ENCODE data around the gene NREP. TPM values are rescaled to one million over a fixed set of nuclear protein-coding genes. Genes with fewer than 3 reads are reported as not detected.

The NREP gene
- total and polyA plus RNA-seq, 4 experiments from 2014 or later = 0.25 to 0.80 (median 0.38) TPM

DNA sequence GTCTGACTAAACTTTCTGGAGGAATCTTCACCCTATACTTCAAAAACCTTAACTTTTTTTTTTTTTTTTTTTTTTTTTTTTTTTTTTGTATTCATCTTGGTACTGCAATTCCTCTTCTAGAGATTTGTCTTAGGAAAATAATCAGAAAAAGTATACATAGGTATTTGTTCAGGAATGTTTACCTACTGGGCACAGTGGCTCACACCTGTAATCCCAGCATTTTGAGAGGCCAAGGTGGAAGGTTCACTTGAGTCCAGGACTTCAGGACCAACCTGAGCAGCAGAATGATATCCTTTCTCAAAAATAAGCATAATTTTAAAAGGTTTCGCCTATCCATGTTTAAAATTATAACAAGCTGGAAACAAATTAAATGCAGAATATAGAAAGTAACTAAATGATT, 33.3 kb upstream of the NREP start:
- no peaks in the 10 kb centered on the region for H3K36me3 Mint-ChIP-seq
- H3K4me3 Mint-ChIP-seq = no peak overlapping the region
- peaks cover 0 to 2% (median 0%) of the 10 kb centered on the region in 8 donors for H3K9me3 Mint-ChIP-seq
- Histone ChIP-seq H3K27ac (ENCODE audit: low read depth, low read length) (no peak overlapping the region), H3K4me3 (ENCODE audit: low read length in 2 of 2) (no peak overlapping the region), H3K4me1 (ENCODE audit: insufficient read depth, low read length) (no peaks in the 10 kb centered on the region), H3K9me3 (ENCODE audit: control insufficient read depth in 1 of 2, low read length in 2 of 2) (no peaks in the 10 kb centered on the region), H3K27me3 (ENCODE audit: insufficient read depth, low read length) (no peaks in the 10 kb centered on the region), H3K36me3 (ENCODE audit: insufficient read depth, low read length) (no peaks in the 10 kb centered on the region)
- intact Hi-C loops (cut with micrococcal nuclease) = no loop called here
- ChIA-PET CTCF (ENCODE audit: partially characterized antibody) (no interaction called here), POLR2A (ENCODE audit: partially characterized antibody) (no interaction called here)
- no peak for DNase-seq
- H3K27me3 Mint-ChIP-seq = peaks cover 2 to 4% of the 10 kb centered on the region in 2 donors
- H3K4me1 Mint-ChIP-seq = no peaks in the 10 kb centered on the region
- H3K27ac Mint-ChIP-seq = no peak overlapping the region

DNA sequence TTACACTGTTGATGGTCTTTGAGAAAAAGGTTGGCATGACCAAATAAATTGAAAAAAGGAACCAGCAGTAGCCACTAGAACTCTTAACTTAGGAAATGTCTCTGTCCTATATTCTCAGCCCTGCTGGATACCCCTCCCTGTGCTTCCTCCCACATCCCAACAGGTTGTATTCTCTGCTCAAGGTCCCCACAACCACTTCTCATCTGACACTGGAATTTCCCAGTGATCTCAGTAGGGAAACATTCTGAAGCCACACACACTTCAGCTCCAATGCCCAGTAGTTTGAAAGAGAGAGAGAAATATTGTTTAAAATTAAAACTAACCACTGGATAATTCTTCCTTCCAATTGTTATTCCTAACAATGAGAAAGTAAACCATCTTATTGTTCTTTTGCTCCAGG, 30.0 kb upstream of the NREP start:
- intact Hi-C loops (cut with micrococcal nuclease) = no loop called here
- peaks cover 0 to 4% of the 10 kb centered on the region in 2 donors for H3K27me3 Mint-ChIP-seq
- no peaks in the 10 kb centered on the region for H3K36me3 Mint-ChIP-seq
- H3K4me3 Mint-ChIP-seq = no peak overlapping the region
- H3K27ac ChIP-seq (ENCODE audit: low read depth, low read length) = no peak overlapping the region
- ChIA-PET CTCF (ENCODE audit: partially characterized antibody) (no interaction called here), POLR2A (ENCODE audit: partially characterized antibody) (no interaction called here)
- no peaks in the 10 kb centered on the region for H3K36me3 ChIP-seq (ENCODE audit: insufficient read depth, low read length)
- H3K4me1 Mint-ChIP-seq = no peaks in the 10 kb centered on the region
- no peak overlapping the region for H3K4me3 ChIP-seq (ENCODE audit: low read length in 2 of 2)
- H3K9me3 ChIP-seq (ENCODE audit: control insufficient read depth in 1 of 2, low read length in 2 of 2) = no peaks in the 10 kb centered on the region
- H3K9me3 Mint-ChIP-seq = peaks cover 0 to 2% (median 0%) of the 10 kb centered on the region in 8 donors
- DNase-seq = no peak
- H3K27me3 ChIP-seq (ENCODE audit: insufficient read depth, low read length) = no peaks in the 10 kb centered on the region
- H3K27ac Mint-ChIP-seq = no peak overlapping the region
- H3K4me1 ChIP-seq (ENCODE audit: insufficient read depth, low read length) = no peaks in the 10 kb centered on the region

DNA sequence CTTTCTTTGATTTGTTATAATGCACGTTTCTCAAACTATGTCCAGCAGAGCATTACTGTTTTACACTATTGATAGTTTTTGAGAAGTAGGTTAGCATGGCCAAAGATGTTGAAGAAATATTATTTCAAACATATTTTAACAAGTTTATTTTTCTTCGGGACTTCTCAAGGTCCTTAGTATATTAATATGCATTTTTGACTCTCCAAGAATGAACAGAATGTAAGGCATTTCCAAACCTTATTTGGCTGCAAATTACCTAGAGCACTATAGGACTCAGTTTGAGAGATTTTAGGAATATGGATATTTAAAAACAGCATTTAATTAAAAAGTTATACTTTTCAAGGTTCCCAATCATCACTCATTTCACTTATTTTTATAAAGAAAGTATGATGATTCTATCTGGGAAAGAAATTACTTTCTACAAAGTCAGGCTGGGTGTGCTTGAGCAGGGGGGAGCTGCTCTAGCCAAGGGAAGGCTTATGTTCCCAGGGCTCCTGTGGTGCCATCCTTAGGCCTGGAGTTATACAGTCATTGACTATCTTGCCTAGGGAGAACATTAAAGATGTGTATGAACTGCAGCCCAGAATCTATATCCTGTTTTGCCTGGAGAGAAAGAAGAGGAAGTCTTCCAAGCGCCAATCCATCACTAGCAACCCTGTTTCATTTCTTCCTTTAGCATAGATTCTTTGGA, 27.6 kb upstream of the NREP start:
- H3K27ac Mint-ChIP-seq = no peak overlapping the region
- H3K27ac ChIP-seq (ENCODE audit: low read depth, low read length) = no peak overlapping the region
- POLR2A ChIA-PET (ENCODE audit: partially characterized antibody) = no interaction called here

DNA sequence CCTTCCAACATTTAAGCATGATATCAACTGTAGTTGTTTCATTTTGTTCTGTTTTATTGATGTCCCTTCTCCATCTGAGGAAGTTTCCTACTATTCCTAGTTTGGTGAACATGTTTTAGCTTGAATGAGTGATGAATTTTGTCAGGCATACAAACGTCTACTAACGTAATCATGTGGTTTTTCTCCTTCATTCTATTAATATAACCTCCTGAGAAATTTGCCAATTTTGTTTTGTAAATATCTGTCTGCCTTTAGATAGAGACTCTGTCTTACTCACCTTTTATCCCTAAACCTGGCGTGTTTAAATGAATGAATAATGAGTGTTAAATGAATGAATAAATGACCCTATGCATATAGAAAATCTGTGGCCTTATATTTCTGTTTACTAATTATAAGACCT, 26.5 kb upstream of the NREP start:
- Histone ChIP-seq H3K9me3 (ENCODE audit: control insufficient read depth in 1 of 2, low read length in 2 of 2) (no peaks in the 10 kb centered on the region), H3K27me3 (ENCODE audit: insufficient read depth, low read length) (no peaks in the 10 kb centered on the region), H3K4me3 (ENCODE audit: low read length in 2 of 2) (no peak overlapping the region), H3K27ac (ENCODE audit: low read depth, low read length) (no peak overlapping the region), H3K36me3 (ENCODE audit: insufficient read depth, low read length) (no peaks in the 10 kb centered on the region), H3K4me1 (ENCODE audit: insufficient read depth, low read length) (no peaks in the 10 kb centered on the region)
- intact Hi-C loops (cut with micrococcal nuclease) = no loop called here
- Mint-ChIP-seq H3K27me3 (peaks cover 0 to 5% of the 10 kb centered on the region in 2 donors), H3K36me3 (no peaks in the 10 kb centered on the region), H3K9me3 (no peaks in the 10 kb centered on the region), H3K4me3 (no peak overlapping the region), H3K27ac (no peak overlapping the region), H3K4me1 (no peaks in the 10 kb centered on the region)
- ChIA-PET POLR2A (ENCODE audit: partially characterized antibody) (no interaction called here), CTCF (ENCODE audit: partially characterized antibody) (no interaction called here)
- DNase-seq = no peak

More for the DNA sequence above, 27.6 kb upstream of the NREP start:
- H3K4me3 Mint-ChIP-seq = no peak overlapping the region
- Histone ChIP-seq H3K36me3 (ENCODE audit: insufficient read depth, low read length) (no peaks in the 10 kb centered on the region), H3K4me3 (ENCODE audit: low read length in 2 of 2) (no peak overlapping the region), H3K27me3 (ENCODE audit: insufficient read depth, low read length) (no peaks in the 10 kb centered on the region), H3K4me1 (ENCODE audit: insufficient read depth, low read length) (no peaks in the 10 kb centered on the region), H3K9me3 (ENCODE audit: control insufficient read depth in 1 of 2, low read length in 2 of 2) (no peaks in the 10 kb centered on the region)
- DNase-seq = no peak
- H3K36me3 Mint-ChIP-seq = no peaks in the 10 kb centered on the region
- H3K4me1 Mint-ChIP-seq = no peaks in the 10 kb centered on the region
- CTCF ChIA-PET (ENCODE audit: partially characterized antibody) = no interaction called here
- intact Hi-C loops (cut with micrococcal nuclease) = no loop called here
- H3K9me3 Mint-ChIP-seq = peaks cover 0 to 2% (median 0%) of the 10 kb centered on the region in 8 donors
- H3K27me3 Mint-ChIP-seq = peaks cover 0 to 5% of the 10 kb centered on the region in 2 donors

DNA sequence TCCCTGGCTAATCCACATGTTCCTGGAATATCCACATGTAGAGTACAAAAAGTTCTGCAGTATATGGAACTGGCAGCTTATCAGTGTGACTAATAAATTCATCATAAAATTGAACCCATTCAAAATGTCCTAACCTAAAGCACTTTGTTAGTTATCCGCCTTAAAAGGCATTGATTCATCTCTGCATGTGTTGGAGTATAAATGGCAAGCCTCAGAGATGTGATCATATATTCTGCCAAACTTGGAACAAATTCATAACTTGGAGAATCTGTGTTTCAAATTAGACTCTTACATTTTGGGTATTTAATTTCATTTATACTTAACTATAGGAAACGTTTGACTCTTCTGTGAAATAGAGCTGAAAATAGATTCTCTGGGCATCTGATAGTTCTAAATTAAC, 25.2 kb upstream of the NREP start:
- no peak overlapping the region for H3K27ac ChIP-seq (ENCODE audit: low read depth, low read length)
- H3K9me3 Mint-ChIP-seq = no peaks in the 10 kb centered on the region
- CTCF ChIA-PET (ENCODE audit: partially characterized antibody) = no interaction called here

DNA sequence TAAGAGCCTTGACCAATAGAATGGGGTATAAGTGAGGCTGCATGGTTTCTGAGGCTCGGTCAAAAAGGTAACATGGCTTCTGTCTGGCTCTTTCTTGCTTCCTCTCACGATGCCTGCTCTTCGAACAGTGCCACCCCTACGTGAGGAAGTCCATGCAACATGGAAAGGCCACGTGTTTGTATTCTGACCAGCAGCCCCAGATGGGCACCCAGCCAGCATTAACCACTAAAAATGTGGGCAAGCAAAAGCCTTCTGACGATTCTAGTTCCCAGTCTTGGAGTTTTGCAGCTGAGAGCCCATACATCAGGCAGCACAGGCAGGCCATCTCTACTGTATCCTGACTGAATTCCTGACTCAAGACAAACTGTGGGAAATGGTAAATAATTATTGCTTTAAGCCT, 24.2 kb upstream of the NREP start:
- Histone ChIP-seq H3K27ac (ENCODE audit: low read depth, low read length) (no peak overlapping the region), H3K36me3 (ENCODE audit: insufficient read depth, low read length) (no peaks in the 10 kb centered on the region), H3K27me3 (ENCODE audit: insufficient read depth, low read length) (no peaks in the 10 kb centered on the region), H3K4me1 (ENCODE audit: insufficient read depth, low read length) (no peaks in the 10 kb centered on the region), H3K4me3 (ENCODE audit: low read length in 2 of 2) (no peak overlapping the region), H3K9me3 (ENCODE audit: control insufficient read depth in 1 of 2, low read length in 2 of 2) (no peaks in the 10 kb centered on the region)
- intact Hi-C loops (cut with micrococcal nuclease) = no loop called here
- Mint-ChIP-seq H3K36me3 (no peaks in the 10 kb centered on the region), H3K27ac (no peak overlapping the region), H3K27me3 (peaks cover 0 to 3% of the 10 kb centered on the region in 2 donors), H3K4me3 (no peak overlapping the region), H3K4me1 (no peaks in the 10 kb centered on the region), H3K9me3 (no peaks in the 10 kb centered on the region)
- ChIA-PET POLR2A (ENCODE audit: partially characterized antibody) (no interaction called here), CTCF (ENCODE audit: partially characterized antibody) (no interaction called here)
- DNase-seq = no peak

More for the DNA sequence above, 25.2 kb upstream of the NREP start:
- intact Hi-C loops (cut with micrococcal nuclease) = no loop called here
- no peaks in the 10 kb centered on the region for H3K9me3 ChIP-seq (ENCODE audit: control insufficient read depth in 1 of 2, low read length in 2 of 2)
- Mint-ChIP-seq H3K27ac (no peak overlapping the region), H3K36me3 (no peaks in the 10 kb centered on the region), H3K4me1 (no peaks in the 10 kb centered on the region), H3K4me3 (no peak overlapping the region), H3K27me3 (peaks cover 0 to 5% of the 10 kb centered on the region in 2 donors)
- H3K4me3 ChIP-seq (ENCODE audit: low read length in 2 of 2) = no peak overlapping the region
- POLR2A ChIA-PET (ENCODE audit: partially characterized antibody) = no interaction called here
- DNase-seq = no peak
- H3K36me3 ChIP-seq (ENCODE audit: insufficient read depth, low read length) = no peaks in the 10 kb centered on the region
- H3K27me3 ChIP-seq (ENCODE audit: insufficient read depth, low read length) = no peaks in the 10 kb centered on the region
- no peaks in the 10 kb centered on the region for H3K4me1 ChIP-seq (ENCODE audit: insufficient read depth, low read length)

DNA sequence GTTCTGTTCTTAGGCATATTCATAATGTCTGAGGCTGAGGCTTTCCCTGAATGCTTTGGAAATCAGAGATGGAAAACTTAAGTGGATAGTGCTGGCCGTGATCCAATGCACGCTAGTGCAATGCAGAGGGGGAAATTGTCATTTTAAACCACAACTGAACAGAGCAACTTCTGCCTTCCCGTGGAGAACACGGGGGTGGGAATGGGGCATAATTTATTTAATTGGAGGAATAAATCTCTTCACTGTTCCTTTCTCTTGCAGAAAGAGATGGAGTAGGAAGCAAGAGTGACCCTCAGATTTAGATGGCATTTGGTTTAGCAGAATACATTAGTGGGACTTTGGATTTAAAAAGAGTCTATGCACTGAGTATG, 22.9 kb upstream of the NREP start:
- Mint-ChIP-seq H3K9me3 (no peaks in the 10 kb centered on the region), H3K4me1 (no peaks in the 10 kb centered on the region), H3K27me3 (peaks cover 0 to 3% of the 10 kb centered on the region in 2 donors), H3K36me3 (no peaks in the 10 kb centered on the region), H3K4me3 (no peak overlapping the region), H3K27ac (no peak overlapping the region)
- H3K4me3 ChIP-seq (ENCODE audit: low read length in 2 of 2) = no peak overlapping the region
- H3K9me3 ChIP-seq (ENCODE audit: control insufficient read depth in 1 of 2, low read length in 2 of 2) = no peaks in the 10 kb centered on the region
- DNase-seq = no peak
- intact Hi-C loops (cut with micrococcal nuclease) = no loop called here
- no peaks in the 10 kb centered on the region for H3K4me1 ChIP-seq (ENCODE audit: insufficient read depth, low read length)
- no peaks in the 10 kb centered on the region for H3K36me3 ChIP-seq (ENCODE audit: insufficient read depth, low read length)
- CTCF ChIA-PET (ENCODE audit: partially characterized antibody) = no interaction called here
- H3K27ac ChIP-seq (ENCODE audit: low read depth, low read length) = no peak overlapping the region
- POLR2A ChIA-PET (ENCODE audit: partially characterized antibody) = no interaction called here
- no peaks in the 10 kb centered on the region for H3K27me3 ChIP-seq (ENCODE audit: insufficient read depth, low read length)

All from CD4-positive, alpha-beta memory T cell (primary cell).